HepG2 (cell line): ENCODE data around the gene FRMD4B. TPM values are rescaled to one million over a fixed set of nuclear protein-coding genes. Genes with fewer than 3 reads are reported as not detected.

Source experiments
- ATAC-seq: fragments of 200-7000 bp; cut with Tn5 transposase; 3 replicates; pipeline ENCODE4 v1.9.1; 2020; ENCODE audit warnings: mild to moderate bottlenecking, moderate library complexity
- BruUV-seq: library from RNA; stranded (reverse); fragments of 400-500 nt; replicated peaks from 2 replicates; lab custom pipeline; 2021; lab: Mats Ljungman, UMichigan
- CTCF ChIA-PET: fragments of 300-600 bp; formaldehyde crosslinking; extraction: SDS; loops from one replicate; lab custom pipeline; 2021; ENCODE audit warnings: low total read pairs, inconsistent platforms, low intra/inter-chr PET ratio; lab: Yijun Ruan, JAX
- POLR2A ChIA-PET: fragments of 350-600 bp; sonication (Branson Sonifier 250); formaldehyde crosslinking; loops from one replicate; lab custom pipeline; 2020; ENCODE audit warnings: antibody characterized with exemption, inconsistent platforms; lab: Yijun Ruan, JAX
- DNase-seq: peaks from one replicate; pipeline ENCODE4 v3.0.0-alpha.2; 2015; ENCODE audit warnings: low spot score
- FAIRE-seq: peaks from 3 replicates; lab custom pipeline; 2011; peaks lifted over from hg19 to GRCh38; lab: Jason Lieb, UNC
- H2AFZ ChIP-seq: one replicate; pipeline ENCODE4 v1.6.1; 2011; ENCODE audit warnings: low read length, inconsistent platforms
- H3K27ac ChIP-seq: fragments of 300-600 bp; 3 replicates; pipeline ENCODE4 v1.8.0; 2011; ENCODE audit warnings: mixed run types, mild to moderate bottlenecking, mixed read lengths, low read length, inconsistent platforms; ENCODE audit not compliant: insufficient read depth; ENCODE audit errors: extremely low read length
- H3K27me3 ChIP-seq, 2 experiments: fragments of 200-600 bp in 1 of 2; 2 replicates in 1 of 2; 3 replicates in 1 of 2; pipeline versions ENCODE4 v1.6.0 to v1.8.0; 2011; ENCODE audit warnings: low read length in 2 of 2, mild to moderate bottlenecking in 2 of 2, moderate library complexity in 2 of 2, inconsistent platforms in 1 of 2; ENCODE audit not compliant: insufficient read depth in 2 of 2, control insufficient read depth in 1 of 2
- H3K36me3 ChIP-seq, 2 experiments: fragments of 200-600 bp in 1 of 2; replicated peaks in 1 of 2; 2 replicates in 1 of 2; 3 replicates in 1 of 2; pipeline versions ENCODE4 v1.5.1 to v1.8.0; 2011; ENCODE audit warnings: low read length in 2 of 2, inconsistent platforms in 1 of 2; ENCODE audit not compliant: insufficient read depth in 2 of 2, control insufficient read depth in 1 of 2
- H3K4me1 ChIP-seq: 2 replicates; pipeline ENCODE4 v1.5.1; 2012; ENCODE audit warnings: low read length, inconsistent platforms; ENCODE audit not compliant: insufficient read depth
- H3K4me2 ChIP-seq: 2 replicates; pipeline ENCODE4 v1.6.0; 2011; ENCODE audit warnings: low read depth, low read length, inconsistent platforms
- H3K4me3 ChIP-seq, 3 experiments: fragments of 200-600 bp in 1 of 3; sonication (generic), shearing (Covaris generic) in 1 of 3; replicated peaks in 1 of 3; 2 replicates each; pipeline ENCODE4 v1.5.1; 2011 to 2016; ENCODE audit warnings: low read length in 3 of 3, inconsistent platforms in 2 of 3, low read depth in 2 of 3, mild to moderate bottlenecking in 2 of 3, control low read depth in 1 of 3, mixed read lengths in 1 of 3; ENCODE audit not compliant: insufficient read depth in 1 of 3
- H3K79me2 ChIP-seq: one replicate; pipeline ENCODE4 v1.6.1; 2011; ENCODE audit warnings: low read length, inconsistent platforms; ENCODE audit not compliant: insufficient read depth
- H3K9ac ChIP-seq: 2 replicates; pipeline ENCODE4 v1.6.0; 2011; ENCODE audit warnings: mild to moderate bottlenecking, low read depth, low read length, inconsistent platforms; ENCODE audit not compliant: insufficient read depth
- H3K9me3 ChIP-seq: 2 replicates; pipeline ENCODE4 v1.5.1; 2012; ENCODE audit warnings: mild to moderate bottlenecking, low read length
- H4K20me1 ChIP-seq: 2 replicates; pipeline ENCODE4 v1.6.0; 2011; ENCODE audit warnings: inconsistent platforms, mild to moderate bottlenecking, low read length, moderate library complexity; ENCODE audit not compliant: insufficient read depth
- ATRX ChIP-seq: sonication (generic); formaldehyde crosslinking; IDR thresholded peaks from 2 replicates; pipeline ENCODE4 v1.4.0; 2020; ENCODE audit warnings: missing genetic modification reagents, borderline replicate concordance
- CCDC6 ChIP-seq: sonication (generic); formaldehyde crosslinking; IDR thresholded peaks from 2 replicates; pipeline ENCODE4 v1.8.1; 2022; ENCODE audit warnings: mild to moderate bottlenecking, missing genetic modification reagents, moderate library complexity
- E2F2 ChIP-seq: sonication (generic); formaldehyde crosslinking; IDR thresholded peaks from 2 replicates; pipeline ENCODE4 v1.4.0; 2020; ENCODE audit warnings: missing genetic modification reagents, borderline replicate concordance
- GATAD1 ChIP-seq: IDR thresholded peaks from 2 replicates; pipeline ENCODE4 v1.6.1; 2016; ENCODE audit warnings: missing genetic modification reagents, missing compliant biosample characterization
- GTF2F1 ChIP-seq: fragments of 150-350 bp; IDR thresholded peaks from 2 replicates; pipeline ENCODE4 v1.6.1; 2014; ENCODE audit warnings: low read length
- HNRNPH1 ChIP-seq: fragments of 200-400 bp; formaldehyde crosslinking; optimal IDR thresholded peaks from 2 replicates; pipeline ENCODE3; 2017; ENCODE audit warnings: mild to moderate bottlenecking, low read depth, low read length
- HOXD1 ChIP-seq: sonication (generic); formaldehyde crosslinking; IDR thresholded peaks from 2 replicates; pipeline ENCODE4 v1.5.0; 2020; ENCODE audit warnings: missing genetic modification reagents
- KDM5B ChIP-seq: sonication (generic); formaldehyde crosslinking; IDR thresholded peaks from 2 replicates; pipeline ENCODE4 v1.4.0; 2020; ENCODE audit warnings: missing genetic modification reagents, mild to moderate bottlenecking, borderline replicate concordance
- SAFB2 ChIP-seq: sonication (generic); formaldehyde crosslinking; IDR thresholded peaks from 2 replicates; pipeline ENCODE4 v1.5.1; 2020; ENCODE audit warnings: missing genetic modification reagents, low read depth, mild to moderate bottlenecking, borderline replicate concordance
- SNAPC2 ChIP-seq: sonication (generic); formaldehyde crosslinking; IDR thresholded peaks from 2 replicates; pipeline ENCODE4 v1.8.1; 2022; ENCODE audit warnings: mild to moderate bottlenecking, missing genetic modification reagents
- TOE1 ChIP-seq: sonication (generic); formaldehyde crosslinking; IDR thresholded peaks from 2 replicates; pipeline ENCODE4 v1.4.0; 2020; ENCODE audit warnings: mild to moderate bottlenecking, missing genetic modification reagents
- ZMYM3 ChIP-seq: sonication (generic); formaldehyde crosslinking; IDR thresholded peaks from 2 replicates; pipeline ENCODE4 v1.5.1; 2020; ENCODE audit warnings: mild to moderate bottlenecking, missing genetic modification reagents
- ZNF207 ChIP-seq: fragments of 450-650 bp; IDR thresholded peaks from 2 replicates; pipeline ENCODE4 v1.6.1; 2016; ENCODE audit warnings: antibody characterized with exemption, borderline replicate concordance
- ZNF251 ChIP-seq: sonication (generic); formaldehyde crosslinking; IDR thresholded peaks from 2 replicates; pipeline ENCODE4 v1.9.0; 2021; ENCODE audit warnings: mild to moderate bottlenecking, missing genetic modification reagents
- ZNF280B ChIP-seq: sonication (generic); formaldehyde crosslinking; IDR thresholded peaks from 2 replicates; pipeline ENCODE4 v1.5.0; 2020; ENCODE audit warnings: missing genetic modification reagents, mild to moderate bottlenecking, borderline replicate concordance
- ZNF674 ChIP-seq: sonication (generic); formaldehyde crosslinking; IDR thresholded peaks from 2 replicates; pipeline ENCODE4 v1.5.0; 2020; ENCODE audit warnings: low read depth, mild to moderate bottlenecking, missing genetic modification reagents
- ZNF678 ChIP-seq: sonication (generic); formaldehyde crosslinking; IDR thresholded peaks from 2 replicates; pipeline ENCODE4 v1.4.0; 2020; ENCODE audit warnings: mild to moderate bottlenecking, missing genetic modification reagents
- ZSCAN31 ChIP-seq: sonication (generic); formaldehyde crosslinking; IDR thresholded peaks from 2 replicates; pipeline ENCODE4 v1.5.0; 2020; ENCODE audit warnings: low read depth, mild to moderate bottlenecking, missing genetic modification reagents
- WGBS: methylation state at CpG from one replicate; pipeline ENCODE4 v1.1.6; 2017; ENCODE audit warnings: low lambda C conversion rate; 5-methylcytosine and 5-hydroxymethylcytosine counted together
- in situ Hi-C: cut with HindIII; loops from 2 replicates; pipeline ENCODE4 v1.10.0; 2017; ENCODE audit warnings: low pct_unique_long_range_greater_than_20kb; ENCODE audit not compliant: extremely low pct_ligation_motif_present
- intact Hi-C: fragments of 100-400 bp; cut with micrococcal nuclease; formaldehyde crosslinking; loops from one replicate; pipeline ENCODE4 v1.10.0; 2022; ENCODE audit not compliant: unreplicated experiment
- polyA plus RNA-seq, 8 experiments: library from polyadenylated mRNA; depleted of rRNA in 3 of 8; stranded (reverse) in 7 of 8; unstranded in 1 of 8; fragments of >200 nt; fragmentation: Illumina TruSeq in 4 of 8; extraction: Trizol in 4 of 8; gene quantifications; 2 replicates each; pipeline versions ENCODE4 v1.2.1 to v1.2.3, GENCODE V29; 2011 to 2016; ENCODE audit warnings: low read depth in 4 of 8, missing spikeins in 1 of 8, mixed read lengths in 1 of 8; ENCODE audit not compliant: insufficient read depth in 1 of 8
- total RNA-seq, 5 experiments: library from RNA; depleted of rRNA; stranded (reverse); fragments of >200 nt; fragmentation: Illumina TruSeq; extraction: Trizol; gene quantifications; 2 replicates each; pipeline ENCODE4 v1.2.3, GENCODE V29; 2016; ENCODE audit warnings: low read depth in 1 of 5
- TF ChIP-seq, protein P1 (sequence below): sonication (generic); formaldehyde crosslinking; IDR thresholded peaks from 2 replicates; pipeline ENCODE4 v1.4.0; 2020; ENCODE audit warnings: mild to moderate bottlenecking, missing genetic modification reagents
- TF ChIP-seq, protein P2 (sequence below): sonication (generic); formaldehyde crosslinking; conservative IDR thresholded peaks from 2 replicates; pipeline ENCODE4 v1.4.0; 2020; ENCODE audit warnings: missing genetic modification reagents

Gene FRMD4B
- total and polyA plus RNA-seq, 2 of the 13 experiments (the other 11 are each of a cell fraction or from before 2014, with no cell fraction given): 3.0 to 3.3 TPM

GRCh38 chr3:69320871-69321271, 65.0 kb downstream of the FRMD4B start (continued):
- TF ChIP-seq CCDC6 (CRISPR knock-in tag) (no peak), HNRNPH1 (no peak), ZNF207 (no peak), SNAPC2 (no peak), ZSCAN31 (CRISPR knock-in tag) (no peak)

GRCh38 chr3:69319652-69320051, 66.2 kb downstream of the FRMD4B start:
- no peak for ATAC-seq
- DNase-seq: no peak
- Histone ChIP-seq H2AFZ (no peak overlapping the region), H3K9ac (no peak overlapping the region), H3K9me3 (no peaks in the 10 kb centered on the region), H3K36me3 (no peaks in the 10 kb centered on the region), H4K20me1 (no peaks in the 10 kb centered on the region), H3K4me2 (no peak overlapping the region), H3K4me3 (no peak overlapping the region), H3K4me1 (peaks cover 9% of the 10 kb centered on the region), H3K27ac (no peak overlapping the region), H3K79me2 (no peaks in the 10 kb centered on the region), H3K27me3 (no peaks in the 10 kb centered on the region; a peak in 1 of 5 replicates)
- ChIA-PET CTCF (no interaction called here), POLR2A (no interaction called here)
- in situ Hi-C loops (loop anchor here (5.0 kb wide), 1 partner anchor 353 kb away; no protein-coding TSS in a partner anchor), intact Hi-C loops (loop anchor here (5.0 kb wide), 1 partner anchor 93 kb away; no protein-coding TSS in a partner anchor)
- BruUV-seq: no TSS peak
- FAIRE-seq: no peak
- WGBS: 31% methylated on average over 4 of the region's 4 CpGs
- TF ChIP-seq ZNF280B (no peak), ZMYM3 (CRISPR knock-in tag) (no peak), GTF2F1 (no peak), ATRX (CRISPR knock-in tag) (no peak), ZNF674 (CRISPR knock-in tag) (no peak), SAFB2 (no peak), TOE1 (CRISPR knock-in tag) (no peak), HOXD1 (CRISPR knock-in tag) (no peak), ZNF251 (CRISPR knock-in tag) (no peak), ZNF678 (CRISPR knock-in tag) (no peak), E2F2 (CRISPR knock-in tag) (no peak), KDM5B (CRISPR knock-in tag) (no peak), GATAD1 (CRISPR knock-in tag) (no peak)
- TF ChIP-seq, protein P1, sequence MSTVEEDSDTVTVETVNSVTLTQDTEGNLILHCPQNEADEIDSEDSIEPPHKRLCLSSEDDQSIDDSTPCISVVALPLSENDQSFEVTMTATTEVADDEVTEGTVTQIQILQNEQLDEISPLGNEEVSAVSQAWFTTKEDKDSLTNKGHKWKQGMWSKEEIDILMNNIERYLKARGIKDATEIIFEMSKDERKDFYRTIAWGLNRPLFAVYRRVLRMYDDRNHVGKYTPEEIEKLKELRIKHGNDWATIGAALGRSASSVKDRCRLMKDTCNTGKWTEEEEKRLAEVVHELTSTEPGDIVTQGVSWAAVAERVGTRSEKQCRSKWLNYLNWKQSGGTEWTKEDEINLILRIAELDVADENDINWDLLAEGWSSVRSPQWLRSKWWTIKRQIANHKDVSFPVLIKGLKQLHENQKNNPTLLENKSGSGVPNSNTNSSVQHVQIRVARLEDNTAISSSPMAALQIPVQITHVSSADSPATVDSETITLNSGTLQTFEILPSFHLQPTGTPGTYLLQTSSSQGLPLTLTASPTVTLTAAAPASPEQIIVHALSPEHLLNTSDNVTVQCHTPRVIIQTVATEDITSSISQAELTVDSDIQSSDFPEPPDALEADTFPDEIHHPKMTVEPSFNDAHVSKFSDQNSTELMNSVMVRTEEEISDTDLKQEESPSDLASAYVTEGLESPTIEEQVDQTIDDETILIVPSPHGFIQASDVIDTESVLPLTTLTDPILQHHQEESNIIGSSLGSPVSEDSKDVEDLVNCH (CRISPR knock-in tag): no peak
- TF ChIP-seq, protein P2, sequence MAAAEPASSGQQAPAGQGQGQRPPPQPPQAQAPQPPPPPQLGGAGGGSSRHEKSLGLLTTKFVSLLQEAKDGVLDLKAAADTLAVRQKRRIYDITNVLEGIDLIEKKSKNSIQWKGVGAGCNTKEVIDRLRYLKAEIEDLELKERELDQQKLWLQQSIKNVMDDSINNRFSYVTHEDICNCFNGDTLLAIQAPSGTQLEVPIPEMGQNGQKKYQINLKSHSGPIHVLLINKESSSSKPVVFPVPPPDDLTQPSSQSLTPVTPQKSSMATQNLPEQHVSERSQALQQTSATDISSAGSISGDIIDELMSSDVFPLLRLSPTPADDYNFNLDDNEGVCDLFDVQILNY: no peak
